ENCODE measurements around the gene CHD1L.

- no peak for TF ChIP-seq POLR2A (IDR thresholded peaks at IDR 0.05; ENCODE audit: low read depth, low read length)
- no peak for TF ChIP-seq RFX5 (IDR thresholded peaks at IDR 0.05; ENCODE audit: low read depth, low read length)
- no peak for TF ChIP-seq CTCF (conservative IDR thresholded peaks at IDR 0.05; ENCODE audit: low read depth, low read length)
- TF ChIP-seq MAZ (IDR thresholded peaks at IDR 0.05; ENCODE audit: borderline replicate concordance, low read depth, low read length) = no peak
- TF ChIP-seq CHD1 (IDR thresholded peaks at IDR 0.05; ENCODE audit: low read depth, low read length) = no peak
Measured at GRCh38 chr1:147260956-147261355, 18.5 kb downstream of the CHD1L start.

Measured in IMR-90 (cell line).